GM20431 (cell line): ENCODE results near the gene EPYC.

Experiments used
- in situ Hi-C: fragments of 300-500 bp; cut with MseI, MboI; formaldehyde crosslinking; loops from one replicate; pipeline ENCODE4 v1.15.0; 2020; ENCODE audit warnings: low sequenced_read_pairs; ENCODE audit not compliant: unreplicated experiment

Gene EPYC

GRCh38 chr12:90995010-90995409 is 9.8 kb downstream of the EPYC start:
- in situ Hi-C loops: loop anchor here (25.0 kb wide), 2 partner anchors 117 to 342 kb away; partner anchors contain the start of gene LUM

- in situ Hi-C loops: loop anchor here (25.0 kb wide), 2 partner anchors 120 to 345 kb away; partner anchors contain the start of gene LUM
These were observed 12.8 kb downstream of the EPYC start for GRCh38 chr12:90991952-90992465.

GRCh38 chr12:90990611-90991010 is 14.2 kb downstream of the EPYC start:
- in situ Hi-C loops: loop anchor here (25.0 kb wide), 2 partner anchors 122 to 347 kb away; partner anchors contain the start of gene LUM

- in situ Hi-C loops: loop anchor here (25.0 kb wide), 2 partner anchors 123 to 348 kb away; partner anchors contain the start of gene LUM
These were observed 15.1 kb downstream of the EPYC start for GRCh38 chr12:90989686-90990111.

GRCh38 chr12:90987520-90987919 is 17.3 kb downstream of the EPYC start:
- in situ Hi-C loops: loop anchor here (25.0 kb wide), 2 partner anchors 125 to 350 kb away; partner anchors contain the start of gene LUM

- in situ Hi-C loops: loop anchor here (25.0 kb wide), 2 partner anchors 125 to 350 kb away; partner anchors contain the start of gene LUM
These were observed 17.7 kb downstream of the EPYC start for GRCh38 chr12:90987101-90987500.

GRCh38 chr12:90985331-90985730 is 19.4 kb downstream of the EPYC start:
- in situ Hi-C loops: loop anchor here (25.0 kb wide), 2 partner anchors 127 to 352 kb away; partner anchors contain the start of gene LUM

GRCh38 chr12:90984114-90984513 is 20.7 kb downstream of the EPYC start:
- in situ Hi-C loops: loop anchor here (25.0 kb wide), 2 partner anchors 128 to 353 kb away; partner anchors contain the start of gene LUM

GRCh38 chr12:90982170-90982569 is 22.6 kb downstream of the EPYC start:
- in situ Hi-C loops: loop anchor here (25.0 kb wide), 2 partner anchors 130 to 355 kb away; partner anchors contain the start of gene LUM

GRCh38 chr12:90979951-90980350 is 24.8 kb downstream of the EPYC start:
- in situ Hi-C loops: loop anchor here (25.0 kb wide), 2 partner anchors 132 to 357 kb away; partner anchors contain the start of gene LUM

- in situ Hi-C loops: loop anchor here (25.0 kb wide), 2 partner anchors 133 to 358 kb away; partner anchors contain the start of gene LUM
These were observed 25.8 kb downstream of the EPYC start for GRCh38 chr12:90979019-90979418.

- in situ Hi-C loops: loop anchor here (25.0 kb wide), 2 partner anchors 134 to 359 kb away; partner anchors contain the start of gene LUM
These were observed 26.5 kb downstream of the EPYC start for GRCh38 chr12:90978117-90978770.

- in situ Hi-C loops: loop anchor here (25.0 kb wide), 2 partner anchors 135 to 360 kb away; partner anchors contain the start of gene LUM
These were observed 27.5 kb downstream of the EPYC start for GRCh38 chr12:90977224-90977623.

GRCh38 chr12:90974286-90974685 is 30.5 kb downstream of the EPYC start:
- in situ Hi-C loops: no loop called here

- in situ Hi-C loops: no loop called here
These were observed 32.5 kb downstream of the EPYC start for GRCh38 chr12:90972226-90972625.

- in situ Hi-C loops: no loop called here
These were observed 33.9 kb downstream of the EPYC start for GRCh38 chr12:90970911-90971310.

- in situ Hi-C loops: no loop called here
These were observed 34.3 kb downstream of the EPYC start for GRCh38 chr12:90970471-90970870.

- in situ Hi-C loops: no loop called here
These were observed 34.9 kb downstream of the EPYC start for GRCh38 chr12:90969851-90970250.

GRCh38 chr12:90969346-90969745 is 35.4 kb downstream of the EPYC start:
- in situ Hi-C loops: no loop called here

GRCh38 chr12:90965204-90965603 is 39.6 kb downstream of the EPYC start:
- in situ Hi-C loops: no loop called here

- in situ Hi-C loops: no loop called here
These were observed 40.2 kb downstream of the EPYC start for GRCh38 chr12:90964616-90965015.
